HG03558 (cell line): ENCODE data around the gene FAM83C.
"Not testable (repeated sequence)": the region's sequence is repeated elsewhere in the genome, so short reads cannot be mapped to it uniquely, and the experiment has no call there.

ENCODE experiments used
- ATAC-seq: cut with Tn5 transposase; IDR thresholded peaks from one replicate; pipeline ENCODE4 v1.9.1; 2021; ENCODE audit warnings: moderate number of reproducible peaks; ENCODE audit not compliant: unreplicated experiment; ENCODE audit errors: extremely low read depth

The FAM83C gene

DNA sequence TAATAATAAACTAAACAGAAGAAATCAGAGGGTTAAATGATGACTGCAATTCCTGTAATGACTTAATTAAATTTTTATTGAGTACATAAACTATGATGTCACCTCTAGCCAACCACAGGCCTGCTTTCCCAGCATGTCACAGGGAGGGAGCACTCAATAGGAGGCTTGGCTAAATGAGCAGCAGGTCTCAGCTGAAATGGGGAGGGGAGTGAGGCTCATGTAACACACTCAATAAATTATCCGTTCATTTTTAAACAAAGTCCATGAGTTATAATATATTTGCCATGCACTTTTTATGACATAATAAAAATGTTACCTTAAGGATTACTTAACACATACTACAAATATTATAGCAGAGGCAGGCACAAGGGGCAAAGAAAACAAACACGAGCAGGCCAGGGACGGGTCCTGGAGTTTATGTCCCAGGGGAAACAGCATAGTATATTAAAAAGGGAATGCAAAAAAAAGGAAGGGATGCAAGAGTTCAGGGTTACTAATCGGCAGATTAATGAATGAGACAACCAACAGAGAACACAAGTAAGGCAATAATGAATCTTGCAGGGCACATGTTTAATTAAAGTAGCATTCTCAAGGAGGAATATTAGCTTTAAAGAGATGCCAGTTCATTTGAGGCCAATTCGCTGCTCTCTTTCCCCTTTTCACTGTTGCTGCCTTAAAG, 27.1 kb upstream of the FAM83C start:
- no peak for ATAC-seq

DNA sequence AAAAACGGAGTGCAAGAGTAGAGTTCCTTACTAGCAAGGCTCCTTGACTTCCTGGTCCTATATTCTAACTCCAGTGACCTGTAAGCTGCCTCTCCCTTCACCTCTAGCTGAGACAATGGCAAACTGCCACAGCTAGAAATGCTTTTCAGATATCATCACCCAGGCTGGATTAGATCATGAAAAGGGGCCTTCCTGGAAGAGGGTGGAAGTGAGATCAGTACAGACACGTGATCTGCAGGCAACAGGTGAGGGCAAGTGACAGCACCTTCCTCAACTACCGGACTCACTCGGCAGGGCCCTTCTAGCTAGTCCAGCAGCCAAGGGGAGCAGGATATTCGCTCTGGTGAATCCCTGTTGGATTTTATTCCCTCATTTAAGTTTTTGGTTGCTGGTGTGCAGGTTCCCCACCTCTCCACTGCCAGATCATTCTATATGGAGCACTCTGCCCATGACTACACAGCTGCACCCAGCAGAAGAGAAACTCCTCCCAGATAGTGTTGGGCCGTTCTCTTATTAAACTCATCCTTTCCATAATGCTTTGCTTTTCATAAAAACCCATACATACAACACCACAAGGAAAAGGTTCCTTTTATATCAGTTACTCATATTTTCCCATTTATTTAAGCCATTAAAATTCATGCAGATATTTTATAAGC, 26.4 kb upstream of the FAM83C start:
- no peak for ATAC-seq

DNA sequence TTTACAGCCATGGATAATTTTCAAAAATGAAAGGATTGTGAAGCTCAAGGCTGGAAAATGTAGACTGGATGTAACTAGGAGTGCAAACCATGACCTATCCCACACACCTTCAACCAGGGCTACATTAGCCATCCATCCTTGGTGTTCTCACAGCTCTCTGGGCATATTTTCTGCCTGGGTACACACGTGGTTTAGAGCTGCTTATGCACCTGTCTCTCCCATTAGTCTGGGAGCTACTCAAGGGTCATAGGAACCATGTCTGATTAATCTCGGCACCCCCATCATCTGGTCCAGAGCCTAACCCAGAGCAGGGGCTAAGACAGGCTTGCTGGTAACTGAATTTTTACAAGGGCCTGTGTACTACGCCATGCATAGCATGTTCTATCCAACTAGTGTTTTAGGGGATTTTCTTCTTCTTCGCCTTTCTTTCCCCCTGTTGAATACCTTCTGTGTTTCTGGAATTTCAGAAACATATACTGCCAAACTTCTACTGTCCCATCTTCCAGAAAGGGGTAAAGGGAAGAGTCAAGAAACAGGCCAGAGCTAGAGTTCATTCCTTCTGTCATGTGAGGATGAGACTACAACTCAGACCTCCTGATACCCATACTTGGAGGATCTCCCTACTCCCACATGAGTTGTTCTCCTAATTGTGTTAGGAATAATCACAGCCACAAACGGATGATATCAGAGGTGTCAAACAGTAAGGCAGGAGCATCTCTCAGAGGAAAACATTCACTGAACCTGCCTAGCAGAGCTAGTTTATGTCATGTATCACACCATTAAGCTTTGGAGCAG, 25.4 kb upstream of the FAM83C start:
- no peak for ATAC-seq

DNA sequence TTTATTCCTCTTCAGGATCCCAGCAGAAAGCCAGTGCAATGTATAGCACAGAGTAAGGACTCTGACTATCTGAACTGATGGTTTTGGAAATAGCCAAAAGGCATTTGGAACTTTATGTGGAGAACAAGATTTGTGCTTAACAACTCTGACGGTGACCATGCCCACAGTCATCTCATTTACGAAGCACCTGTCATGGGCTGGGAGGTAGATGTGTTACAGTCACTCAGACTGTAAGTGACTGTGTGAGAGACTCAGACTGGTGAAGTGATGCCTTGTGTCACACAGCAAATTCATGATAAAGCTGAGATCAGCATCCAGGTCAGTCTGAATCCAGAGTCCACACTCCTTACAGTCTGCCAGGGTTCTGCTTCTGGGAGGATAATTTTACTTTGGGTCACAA, 23.9 kb upstream of the FAM83C start:
- ATAC-seq: no peak

DNA sequence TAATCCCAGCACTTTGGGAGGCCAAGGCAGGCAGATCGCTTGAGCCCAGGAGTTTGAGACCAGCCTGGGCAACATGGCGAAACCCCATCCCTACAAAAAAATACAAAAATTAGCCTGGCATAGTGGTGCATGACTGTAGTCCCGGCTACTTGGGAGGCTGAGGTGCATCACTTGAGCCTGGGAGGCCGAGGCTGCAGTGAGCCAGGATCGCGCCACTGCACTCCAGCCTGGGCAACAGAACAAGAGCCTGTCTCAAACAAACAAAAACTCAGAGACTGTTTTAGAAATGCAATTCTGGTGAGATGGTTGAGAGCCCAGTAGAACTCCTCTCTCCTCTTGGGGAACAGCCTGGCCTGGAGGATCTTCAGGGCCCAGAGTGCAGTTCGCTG, 23.4 kb upstream of the FAM83C start:
- not testable (repeated sequence) for ATAC-seq

DNA sequence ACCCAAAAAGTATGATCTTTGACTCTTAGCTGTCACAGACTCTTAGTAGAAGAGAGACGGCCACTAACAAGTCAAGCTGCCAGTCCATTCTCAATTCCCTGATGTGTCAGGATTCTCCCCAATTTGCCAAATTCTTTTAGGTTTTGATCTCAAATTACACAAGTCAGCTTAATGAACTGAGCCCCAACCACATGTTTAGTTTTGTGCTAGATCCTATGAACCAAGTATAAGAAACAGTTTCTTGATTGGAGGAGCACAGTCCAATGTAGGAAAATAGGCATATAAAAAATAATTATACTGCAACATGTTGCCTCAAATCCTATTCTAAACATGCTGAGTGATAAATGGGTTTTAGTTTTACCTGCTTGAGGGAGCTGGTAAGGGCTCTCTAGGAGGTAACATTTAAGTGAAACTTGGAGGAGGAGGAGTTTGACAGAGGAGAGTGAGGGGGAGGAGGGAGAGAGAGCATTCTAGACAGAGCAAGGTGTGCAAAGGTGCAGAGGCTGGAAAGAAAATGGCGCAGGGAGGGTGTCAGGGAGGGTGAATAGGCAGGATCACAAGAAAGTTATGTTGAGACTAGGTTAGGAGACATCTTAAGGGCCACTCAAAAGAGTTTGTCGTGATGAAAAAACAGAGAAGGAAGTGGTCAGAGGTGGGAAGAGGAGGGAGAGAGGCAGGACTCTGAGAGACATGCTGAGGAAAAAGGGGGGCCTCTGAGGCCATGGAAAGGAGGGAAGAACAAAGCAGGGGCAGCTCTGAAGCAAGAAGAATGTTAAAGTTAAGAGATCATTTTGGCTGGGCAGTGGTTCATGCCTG, 22.8 kb upstream of the FAM83C start:
- ATAC-seq: no peak

DNA sequence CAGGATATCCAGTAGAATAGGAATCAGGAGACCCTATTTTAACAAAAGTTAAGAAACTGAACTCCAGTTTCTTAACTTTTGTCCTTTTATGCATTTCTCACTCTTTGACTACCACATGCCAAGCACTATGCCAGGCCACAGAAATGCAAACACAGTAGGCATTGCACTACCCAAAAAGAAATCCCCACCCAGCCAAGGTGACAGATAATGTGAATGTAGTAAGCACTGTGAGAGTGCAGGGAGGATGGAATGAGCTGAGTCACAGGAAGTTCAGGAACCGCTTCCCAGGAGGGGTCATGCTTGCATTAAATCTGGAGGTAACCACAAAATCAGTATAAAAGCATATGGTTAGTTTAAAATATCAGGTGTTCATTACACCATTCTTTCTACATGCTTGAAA, 20.1 kb upstream of the FAM83C start:
- ATAC-seq: no peak

DNA sequence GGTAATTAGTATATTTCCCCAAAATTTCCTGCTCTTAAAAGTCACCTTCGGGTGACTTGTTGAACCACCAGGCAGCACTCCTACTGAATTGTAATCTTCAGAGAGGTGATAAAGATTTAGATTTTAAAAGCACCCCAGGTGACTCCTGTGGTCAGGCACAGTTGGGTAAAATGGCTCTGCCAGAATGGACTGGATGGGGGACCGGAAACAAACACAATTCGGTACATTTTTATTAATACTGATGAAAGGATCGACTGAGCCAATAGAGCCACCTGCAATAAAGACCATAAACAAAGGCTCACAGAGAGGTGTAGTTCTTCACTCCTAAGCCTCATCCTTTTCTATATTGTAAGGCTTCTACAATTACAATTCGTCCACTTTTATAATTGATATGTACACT, 19.6 kb upstream of the FAM83C start:
- no peak for ATAC-seq

DNA sequence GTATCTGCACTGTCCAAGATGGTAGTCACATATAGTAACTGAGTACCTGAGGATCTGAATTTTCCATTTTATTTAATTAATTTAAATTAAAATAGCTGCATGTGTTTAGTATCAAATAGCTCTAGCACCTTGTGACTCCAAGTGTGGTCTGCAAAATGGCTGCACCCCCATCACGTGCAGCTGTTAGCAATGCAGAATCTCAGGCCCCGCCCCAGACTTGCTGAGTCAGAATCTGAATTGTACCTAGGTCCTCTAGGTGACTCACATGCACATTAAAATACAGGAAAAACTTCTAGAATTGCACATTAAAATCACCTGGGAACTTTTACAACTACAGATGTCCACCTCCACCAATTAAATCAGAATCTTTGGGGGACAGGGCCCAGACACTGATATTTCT, 19.2 kb upstream of the FAM83C start:
- ATAC-seq: no peak

DNA sequence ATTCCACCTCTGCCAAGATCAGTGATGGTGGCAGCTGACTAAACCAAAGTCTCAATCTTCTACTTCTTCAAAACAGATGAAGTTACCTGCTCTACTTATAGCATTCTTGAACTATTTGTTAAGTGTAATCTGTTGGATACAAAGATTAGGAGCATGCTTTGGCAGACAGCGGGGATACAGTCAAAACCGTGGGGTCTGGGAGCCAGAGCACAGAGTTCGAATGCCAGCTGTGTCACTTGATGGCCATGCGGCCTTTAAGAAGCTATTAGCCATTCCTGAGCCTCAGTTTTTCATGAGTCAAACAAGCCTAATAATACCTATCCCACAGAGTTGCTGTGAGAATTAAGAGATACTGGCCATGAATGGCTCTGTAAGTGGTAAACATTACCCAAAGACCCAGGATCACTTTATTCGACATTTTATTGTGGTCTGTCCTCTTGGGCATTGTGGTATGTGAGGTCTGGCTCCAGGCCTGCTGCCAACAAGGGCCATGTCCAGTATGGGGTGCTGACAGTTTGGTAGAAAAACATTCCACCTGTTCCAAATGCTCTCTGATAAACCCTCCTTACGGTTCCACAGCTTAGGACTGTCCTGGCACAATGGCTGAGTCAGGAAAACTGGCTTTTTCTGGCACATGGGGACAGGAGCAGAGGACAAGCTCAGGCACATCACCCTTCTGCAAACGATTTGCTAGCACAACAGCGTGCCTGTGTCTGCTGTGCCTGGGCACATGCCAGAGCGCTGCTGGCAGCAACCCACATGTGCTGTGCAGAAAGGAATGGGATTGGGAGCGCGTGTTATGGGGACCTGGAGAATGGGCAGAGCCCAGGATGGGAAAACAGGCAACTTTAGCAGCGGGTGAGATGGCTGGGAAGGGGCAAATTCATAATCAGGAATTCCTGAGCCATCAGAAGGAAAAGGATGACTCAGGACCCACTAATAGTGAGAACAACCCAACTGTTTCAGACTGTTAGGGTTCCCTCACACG, 15.7 kb upstream of the FAM83C start:
- ATAC-seq: no peak

DNA sequence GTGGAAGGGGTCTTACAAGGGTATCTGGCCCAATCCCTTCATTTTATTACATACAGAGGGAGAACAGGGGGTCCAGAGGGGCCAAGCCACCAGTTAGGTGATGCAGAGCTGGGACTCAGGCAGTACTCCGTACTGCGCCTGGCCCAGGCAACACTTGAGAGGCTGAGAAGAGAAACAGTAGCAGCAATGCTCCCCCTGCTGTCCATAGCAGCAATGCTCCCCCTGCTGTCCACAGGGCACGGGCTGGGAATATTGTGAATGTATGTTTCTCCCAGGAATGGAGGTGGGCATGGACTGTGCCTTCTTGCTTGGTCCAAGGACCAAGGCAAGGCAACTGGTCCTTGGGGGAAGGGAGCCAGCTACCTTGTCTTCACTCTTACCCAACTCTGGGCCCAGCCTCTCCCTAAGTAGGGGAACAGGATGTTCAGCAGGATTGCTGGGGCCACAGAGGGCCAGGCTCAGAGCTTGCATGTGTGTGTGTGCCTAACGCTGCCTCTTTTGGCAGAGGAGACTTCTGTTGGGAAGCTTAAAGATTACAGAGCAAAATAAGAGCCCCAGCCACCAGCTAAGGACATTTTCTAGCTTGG, 14.8 kb upstream of the FAM83C start:
- no peak for ATAC-seq

DNA sequence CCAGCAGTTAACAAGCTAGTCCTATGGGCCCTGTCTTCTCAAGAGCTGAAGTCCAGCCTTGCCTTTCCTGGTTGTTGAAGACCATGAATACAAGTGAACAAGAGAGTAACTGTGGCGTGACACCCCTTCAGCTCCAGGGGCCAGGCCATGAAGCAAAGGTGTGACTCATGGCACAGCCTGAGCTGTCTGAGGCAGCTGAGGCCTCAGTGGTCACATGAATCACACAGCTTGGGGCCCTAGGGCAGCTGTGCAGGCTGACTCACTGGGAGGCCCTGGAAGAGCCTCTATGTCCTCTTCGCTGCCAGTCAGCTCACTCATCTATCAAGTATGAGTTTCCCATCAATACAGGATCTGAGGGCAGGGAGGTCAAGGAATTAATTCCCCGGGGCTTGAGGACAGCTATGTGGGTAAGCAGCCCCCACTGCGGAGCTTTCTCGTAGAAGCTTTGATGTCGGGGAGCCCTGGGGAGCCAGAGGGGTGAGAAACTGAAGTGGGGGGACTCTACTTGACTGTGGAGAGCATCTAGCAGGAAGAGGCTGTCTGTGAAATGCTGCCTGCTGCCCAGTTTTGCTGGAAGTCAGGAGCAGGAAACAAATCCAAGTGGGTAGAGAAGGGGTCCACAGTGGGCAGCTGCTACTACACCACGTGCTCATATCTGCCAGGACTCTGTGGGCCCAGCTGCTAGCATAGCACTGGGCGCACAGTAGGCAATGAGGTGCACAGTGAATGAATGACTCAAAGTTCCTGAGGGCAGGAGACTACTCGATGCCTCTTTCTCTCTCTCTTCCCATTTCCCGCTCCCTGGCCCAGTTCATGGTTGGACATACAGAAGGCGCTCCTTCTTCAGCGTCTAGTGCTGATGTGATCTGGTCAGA, 13.7 kb upstream of the FAM83C start:
- ATAC-seq: no peak

DNA sequence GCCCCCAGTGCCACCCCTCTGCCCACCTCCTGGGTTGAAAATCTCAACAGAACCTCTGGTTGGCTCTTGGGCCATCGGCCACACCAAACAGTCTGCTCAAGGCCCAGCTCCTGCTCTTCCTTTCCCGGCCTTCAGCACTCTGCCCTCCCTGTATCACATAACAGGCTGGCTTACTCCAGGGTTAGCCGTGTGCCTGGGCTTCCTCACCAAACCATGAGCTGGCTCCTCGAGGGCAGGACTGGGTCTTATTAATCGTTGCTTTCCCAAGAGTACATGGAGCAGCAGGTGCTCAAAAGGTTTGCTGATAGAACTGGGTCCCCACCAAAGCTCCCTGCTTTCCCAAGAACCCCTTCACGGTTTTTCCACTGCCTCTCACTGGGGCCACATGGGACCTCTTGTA, 12.7 kb upstream of the FAM83C start:
- no peak for ATAC-seq

DNA sequence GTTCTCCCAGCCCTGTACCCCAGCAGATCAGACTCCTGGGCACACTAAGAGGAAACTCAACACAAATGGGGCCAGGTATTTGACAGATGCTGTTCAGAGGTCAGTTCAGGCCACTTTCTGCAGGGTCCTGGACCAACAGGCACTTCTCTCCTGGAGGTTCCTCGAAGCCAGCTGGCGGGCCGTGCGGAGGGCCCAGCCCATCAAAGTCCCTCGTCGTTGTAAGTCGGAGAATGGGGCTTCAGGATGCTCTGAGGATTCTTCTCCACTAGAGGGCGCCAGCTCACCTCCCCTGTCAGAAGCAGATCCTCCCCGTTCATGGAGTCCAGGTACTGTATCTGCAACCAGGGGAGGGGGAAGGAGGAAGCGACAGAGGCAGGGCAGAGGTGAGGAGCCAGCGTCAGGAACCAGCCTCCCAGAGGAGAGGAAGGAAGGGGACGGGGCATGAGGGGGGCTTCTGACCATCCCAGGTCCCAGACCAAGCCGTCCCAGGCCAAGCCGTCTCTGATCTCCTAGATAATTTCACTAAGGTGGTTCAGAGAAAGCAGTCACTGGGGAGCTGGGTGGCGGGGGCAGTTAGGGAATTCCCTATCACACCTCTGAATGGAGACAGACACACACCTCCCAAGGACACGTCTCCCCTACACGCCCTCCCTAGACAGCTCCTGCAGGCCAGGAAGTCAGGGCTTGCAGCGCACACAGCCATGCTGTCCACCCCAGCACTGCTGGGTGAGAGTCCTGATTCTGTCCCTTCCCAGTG, 11.7 kb upstream of the FAM83C start:
- no peak for ATAC-seq

DNA sequence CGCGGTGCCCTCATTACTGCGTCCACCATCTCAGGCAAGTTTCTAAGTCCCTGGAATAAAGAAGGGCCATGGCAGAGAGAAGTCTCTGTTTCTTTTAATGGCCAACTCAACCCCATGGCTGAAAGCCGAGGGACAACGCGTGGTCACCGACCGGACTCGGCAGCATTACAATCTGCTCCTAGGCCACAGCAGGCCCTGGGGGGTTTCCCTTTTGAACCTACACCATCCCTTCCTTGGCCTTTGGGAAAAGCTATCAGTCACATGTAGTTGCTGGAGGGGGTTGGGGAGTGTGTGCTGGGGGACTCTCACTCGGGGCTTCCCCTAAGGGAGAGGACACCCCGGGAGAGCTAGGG, 11.1 kb upstream of the FAM83C start:
- no peak for ATAC-seq

DNA sequence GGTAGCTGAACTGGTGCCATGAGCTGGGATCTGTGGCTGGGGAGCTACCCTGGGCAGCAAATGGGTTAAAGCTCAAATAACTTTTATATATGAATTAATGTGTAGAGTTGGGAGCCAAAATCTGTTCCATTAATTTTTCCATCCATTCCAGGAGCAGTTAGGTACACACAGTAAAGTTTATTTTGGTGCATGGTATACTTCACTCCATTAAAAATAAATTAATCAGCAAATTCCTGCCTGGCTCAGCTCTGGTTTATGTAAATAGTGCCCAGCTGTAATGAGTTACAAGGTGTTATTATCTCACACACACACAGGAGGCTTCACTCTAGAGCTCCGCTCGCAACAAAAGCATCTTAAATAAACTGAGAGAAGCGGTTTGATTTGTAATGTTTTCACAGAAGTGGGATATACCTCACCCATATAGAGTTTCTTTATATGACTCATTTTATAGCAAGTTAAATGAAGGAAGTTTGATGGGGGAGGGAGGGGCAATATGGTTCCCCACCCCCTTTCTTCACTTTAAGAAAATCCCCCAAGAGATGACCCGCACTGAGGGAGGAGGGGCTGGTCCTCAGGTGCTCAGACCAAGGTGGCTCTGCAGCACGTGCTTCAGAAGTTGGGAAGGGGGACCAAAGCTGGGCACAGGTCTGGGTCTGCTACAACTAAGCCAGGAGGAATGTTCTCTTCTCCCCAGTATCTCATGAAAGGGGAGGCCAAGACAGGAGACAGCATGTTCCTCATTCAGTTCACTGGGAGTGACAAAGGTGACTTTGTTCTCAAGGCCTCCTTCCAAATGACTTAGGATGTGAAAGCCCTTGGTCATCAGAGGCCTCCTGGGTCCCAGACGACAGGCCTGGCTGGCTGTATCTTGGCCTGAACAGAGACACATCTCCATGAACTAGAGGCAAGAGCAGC, 10.5 kb upstream of the FAM83C start:
- ATAC-seq: no peak

DNA sequence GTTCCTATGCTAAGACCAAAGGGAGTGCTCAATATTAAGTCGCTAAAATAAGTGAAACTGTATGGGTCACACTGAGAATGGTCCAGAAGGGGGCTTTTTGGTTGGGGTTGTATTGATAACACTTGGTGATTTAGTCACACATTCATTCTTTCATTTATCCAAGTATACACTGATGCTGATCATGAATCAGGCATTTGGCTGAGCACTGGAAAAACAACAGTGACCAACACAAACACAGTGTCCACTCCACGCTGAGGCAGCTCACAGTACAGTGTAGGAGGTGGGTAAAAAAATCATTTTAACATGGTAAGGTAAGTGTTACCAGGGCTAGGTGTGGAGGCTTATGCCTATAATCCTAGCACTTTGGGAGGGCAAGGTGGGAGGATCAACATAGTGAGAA, 9.2 kb upstream of the FAM83C start:
- no peak for ATAC-seq
